GM21786 (cell line): ENCODE results near the gene DUSP14.

ENCODE experiments used
- ATAC-seq: cut with Tn5 transposase; IDR thresholded peaks from one replicate; pipeline ENCODE4 v1.9.1; 2021; ENCODE audit not compliant: unreplicated experiment

DUSP14 gene

DNA sequence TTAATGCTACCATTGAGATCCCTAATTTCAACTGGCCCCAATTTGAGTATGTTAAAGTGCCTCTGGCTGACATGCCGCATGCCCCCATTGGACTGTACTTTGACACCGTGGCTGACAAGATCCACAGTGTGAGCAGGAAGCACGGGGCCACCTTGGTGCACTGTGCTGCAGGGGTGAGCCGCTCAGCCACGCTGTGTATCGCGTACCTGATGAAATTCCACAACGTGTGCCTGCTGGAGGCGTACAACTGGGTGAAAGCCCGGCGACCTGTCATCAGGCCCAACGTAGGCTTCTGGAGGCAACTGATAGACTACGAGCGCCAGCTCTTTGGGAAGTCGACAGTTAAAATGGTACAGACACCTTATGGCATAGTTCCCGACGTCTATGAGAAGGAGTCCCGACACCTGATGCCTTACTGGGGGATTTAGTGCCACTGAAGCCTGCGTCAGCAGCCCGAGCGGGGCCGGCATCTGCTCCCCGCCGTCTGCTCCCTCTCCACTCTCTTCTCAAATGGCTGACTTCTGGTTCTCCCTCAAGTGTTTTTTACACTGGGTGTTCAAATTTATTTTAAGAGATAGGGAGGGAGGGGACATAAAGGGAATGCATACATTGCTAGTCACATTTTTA is 22.9 kb downstream of the DUSP14 start:
- no peak for ATAC-seq

DNA sequence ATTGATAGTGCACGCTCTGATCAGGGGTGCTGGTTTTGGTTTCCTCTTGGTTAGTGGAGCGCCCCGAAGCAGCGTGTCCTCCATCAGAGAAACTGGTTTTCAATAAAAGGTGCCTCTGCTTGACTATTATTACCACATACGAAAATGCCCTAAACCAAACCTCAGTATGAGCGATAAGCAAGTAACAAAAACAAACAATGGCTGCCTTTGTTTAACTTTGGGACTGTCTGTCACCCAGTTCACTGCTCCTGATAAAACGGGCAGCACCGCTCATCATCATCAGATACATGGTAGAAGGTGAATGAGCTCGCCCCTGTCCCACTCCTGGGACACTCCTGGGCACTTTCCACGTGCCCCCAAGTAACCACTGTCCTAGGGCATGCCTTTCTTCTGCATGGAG is 24.0 kb downstream of the DUSP14 start:
- ATAC-seq: no peak

DNA sequence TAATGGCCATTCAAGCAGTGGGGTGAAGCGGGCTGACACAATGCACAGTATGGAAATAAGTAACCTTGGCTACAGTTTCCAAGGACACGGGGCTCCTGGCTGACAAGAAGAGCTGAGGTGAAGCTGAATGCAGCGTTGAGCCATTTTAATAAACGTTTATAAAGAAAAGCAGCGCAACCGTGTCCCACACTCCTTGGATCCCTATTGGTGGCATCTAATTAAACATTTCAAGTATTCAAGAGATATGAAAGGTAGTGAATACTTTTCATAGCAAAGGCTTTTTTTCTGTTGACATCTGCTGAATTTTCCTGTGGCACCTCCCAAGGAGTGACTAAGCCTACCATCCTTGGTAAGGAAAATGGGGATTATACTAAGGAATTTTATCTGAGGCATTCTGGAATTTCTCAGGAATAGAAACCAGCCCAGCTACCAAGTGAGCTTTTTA is 26.5 kb downstream of the DUSP14 start:
- no peak for ATAC-seq

DNA sequence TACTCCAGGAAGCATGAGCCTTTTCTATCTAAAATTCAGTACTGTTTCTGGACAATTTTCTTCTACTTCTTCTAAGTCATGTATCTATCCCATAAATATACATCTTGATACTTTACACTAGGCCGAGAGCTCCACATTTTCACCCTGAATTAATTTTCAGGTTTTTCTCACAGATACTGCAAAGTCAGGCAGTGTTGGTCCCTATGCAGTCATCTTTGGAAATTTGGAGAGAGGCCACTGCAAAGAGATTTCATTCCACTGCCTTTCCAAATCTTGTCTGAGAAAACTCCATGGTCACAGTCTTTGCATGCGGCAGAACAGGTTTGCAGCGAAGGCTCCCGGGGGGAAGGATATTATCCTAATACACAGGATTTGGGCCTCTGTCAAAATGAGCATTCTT is 28.2 kb downstream of the DUSP14 start:
- ATAC-seq: no peak

DNA sequence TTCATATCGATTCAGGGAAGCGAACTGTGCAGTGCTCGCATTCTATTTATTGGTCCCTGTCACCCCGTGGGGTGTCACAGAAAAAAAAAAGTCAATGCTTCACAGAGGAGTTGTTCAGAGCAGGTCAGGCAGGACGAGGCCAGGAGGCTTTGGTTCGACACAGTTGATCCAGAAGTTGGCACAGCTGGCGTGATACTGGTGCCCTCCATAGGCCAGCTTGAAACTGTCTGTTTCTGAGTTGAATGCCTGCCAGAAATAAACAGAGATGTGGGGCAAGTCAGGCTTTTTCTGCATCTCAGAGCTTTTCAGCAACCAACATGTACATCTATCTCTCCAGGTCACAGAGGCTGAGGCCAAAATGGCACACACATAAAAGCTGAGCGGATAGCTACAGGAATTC is 29.1 kb downstream of the DUSP14 start:
- ATAC-seq: no peak

DNA sequence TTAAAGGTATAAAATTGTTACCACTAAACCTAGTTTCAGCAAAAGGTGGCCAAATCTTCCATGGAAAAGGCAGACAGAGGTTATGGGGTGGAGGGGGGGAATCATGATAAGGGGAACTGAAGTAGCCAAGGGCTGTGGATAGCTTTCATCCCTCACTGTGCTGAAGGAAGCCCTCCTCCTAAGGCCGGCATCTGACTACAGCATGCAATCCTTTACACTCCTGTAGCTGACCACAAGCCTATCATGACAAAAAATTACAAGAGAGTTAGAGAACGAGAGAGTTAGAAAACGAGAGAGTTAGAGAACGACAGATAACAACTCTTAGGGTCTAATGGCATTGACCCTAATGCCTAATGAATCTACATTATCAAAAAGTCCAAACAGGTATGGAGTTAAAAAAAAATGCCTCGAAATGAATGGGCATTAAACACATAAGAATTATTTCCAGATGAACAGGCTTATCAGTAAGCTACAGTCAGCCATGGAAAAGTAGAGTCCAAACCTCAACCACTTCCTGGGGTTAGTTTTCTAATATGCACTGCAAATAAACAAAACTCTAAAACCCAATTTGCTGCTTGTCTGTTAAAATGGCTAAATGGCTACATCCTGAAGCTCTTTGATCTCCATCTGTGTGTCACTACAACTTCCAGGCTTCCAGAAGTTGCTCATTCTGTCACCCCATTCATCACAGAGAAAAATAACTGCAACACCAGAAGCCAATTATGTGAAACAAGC is 29.7 kb downstream of the DUSP14 start:
- ATAC-seq: no peak

DNA sequence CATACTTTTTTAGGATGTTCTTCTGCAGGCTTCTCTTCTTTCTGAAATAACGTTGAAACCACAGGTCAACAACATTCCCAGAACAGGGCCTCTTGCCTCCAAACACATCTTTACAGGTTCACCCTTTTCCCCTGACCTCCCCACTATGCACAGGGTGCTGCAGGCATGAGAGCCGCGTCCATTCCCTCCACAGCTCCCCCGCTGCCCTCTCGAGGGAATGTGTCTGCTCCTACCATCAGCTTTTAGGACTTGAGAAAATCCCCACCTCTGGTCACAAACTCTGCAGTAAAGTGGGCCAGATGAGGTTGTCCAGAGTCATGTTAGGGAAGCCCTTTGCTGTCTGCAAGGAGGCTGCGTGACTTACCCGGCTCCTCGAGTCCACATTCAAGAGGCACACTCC is 30.5 kb downstream of the DUSP14 start:
- no peak for ATAC-seq

DNA sequence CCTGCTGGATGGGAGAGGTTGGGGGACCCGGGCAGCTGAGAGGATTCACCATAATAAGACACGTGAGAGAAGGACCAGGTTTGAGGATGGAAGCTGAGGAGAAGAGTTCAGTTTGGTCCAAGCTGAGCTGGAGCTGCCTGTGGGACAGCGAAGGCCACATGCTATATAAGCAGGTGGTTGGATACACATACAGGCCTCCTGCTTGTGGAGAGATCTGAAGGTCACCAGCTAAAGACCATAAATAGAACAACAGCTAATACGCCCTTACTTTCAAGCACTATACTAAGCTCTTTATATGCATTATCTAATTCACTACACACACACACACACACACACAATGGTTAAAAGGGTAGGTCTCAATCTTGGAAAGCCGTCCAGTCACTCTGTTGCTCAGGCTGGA is 32.1 kb downstream of the DUSP14 start:
- no peak for ATAC-seq

DNA sequence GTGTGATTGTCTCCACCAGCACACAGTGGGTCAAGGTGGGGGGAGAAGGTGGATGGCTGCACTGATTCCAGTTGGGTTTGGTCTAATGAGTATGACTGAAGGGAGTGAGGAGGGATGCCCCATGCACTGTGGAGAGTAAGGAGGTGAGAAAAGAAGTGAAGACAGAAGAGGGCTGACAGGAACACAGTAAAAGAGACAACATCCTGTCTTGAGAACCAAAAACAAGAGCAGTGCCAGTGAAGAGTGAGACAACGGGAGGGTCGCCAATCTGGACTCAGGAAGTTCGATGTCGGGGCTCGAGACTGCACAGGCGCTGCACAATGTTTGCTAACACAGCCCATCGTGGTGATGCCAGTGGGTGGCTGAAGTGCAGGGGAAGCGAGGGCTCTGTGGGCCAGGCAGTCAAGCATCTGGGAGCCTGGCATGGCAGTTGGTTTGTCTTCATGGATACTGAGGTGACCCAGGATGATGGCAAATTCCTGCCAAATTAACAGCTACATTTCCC is 34.1 kb downstream of the DUSP14 start:
- no peak for ATAC-seq

DNA sequence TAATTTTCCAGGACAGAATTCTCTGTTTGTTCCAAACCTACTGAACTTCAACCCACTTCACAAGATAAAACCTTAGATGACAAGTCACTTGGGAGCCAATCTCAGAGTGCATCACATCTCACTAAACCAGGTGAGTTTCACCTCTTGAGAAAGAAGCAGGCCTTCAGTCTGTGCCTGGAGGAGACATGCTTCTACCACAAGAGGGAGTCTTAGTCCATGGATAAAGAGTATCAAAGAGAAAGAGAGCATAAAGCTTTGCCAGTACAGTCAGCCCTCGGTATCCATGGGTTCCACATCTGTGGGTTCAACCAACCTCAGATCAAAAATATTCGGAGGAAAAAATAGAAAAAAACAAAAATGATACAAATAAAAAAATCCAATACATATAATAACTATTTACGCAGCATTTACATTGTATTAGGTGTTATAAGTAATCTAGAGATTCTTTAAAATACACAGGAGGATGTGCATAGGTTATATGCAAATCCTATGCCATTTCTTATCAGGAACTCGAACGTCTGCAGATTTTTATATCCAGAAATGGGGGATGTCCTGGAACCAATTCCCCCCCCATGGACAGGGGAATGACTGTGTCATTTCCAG is 37.7 kb downstream of the DUSP14 start:
- ATAC-seq: no peak

DNA sequence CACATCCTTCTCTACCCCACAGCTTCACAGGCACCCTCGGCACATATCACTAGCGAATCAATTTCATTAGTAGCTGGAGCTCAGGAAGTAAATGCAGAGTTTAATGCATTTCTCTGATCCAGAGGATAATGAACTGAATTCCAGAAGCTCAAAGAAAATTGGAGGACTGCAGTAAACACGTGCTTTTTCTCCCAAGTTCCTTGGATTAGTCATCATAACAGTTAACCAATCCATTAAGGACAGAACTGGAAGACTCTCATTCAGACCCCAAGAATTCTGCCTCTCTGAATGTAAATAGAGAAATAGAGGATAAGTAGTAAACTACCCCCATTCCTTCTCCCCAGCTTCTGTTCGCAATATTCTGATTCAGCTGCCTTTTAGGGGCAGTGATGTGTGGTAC is 40.7 kb downstream of the DUSP14 start:
- ATAC-seq: no peak

DNA sequence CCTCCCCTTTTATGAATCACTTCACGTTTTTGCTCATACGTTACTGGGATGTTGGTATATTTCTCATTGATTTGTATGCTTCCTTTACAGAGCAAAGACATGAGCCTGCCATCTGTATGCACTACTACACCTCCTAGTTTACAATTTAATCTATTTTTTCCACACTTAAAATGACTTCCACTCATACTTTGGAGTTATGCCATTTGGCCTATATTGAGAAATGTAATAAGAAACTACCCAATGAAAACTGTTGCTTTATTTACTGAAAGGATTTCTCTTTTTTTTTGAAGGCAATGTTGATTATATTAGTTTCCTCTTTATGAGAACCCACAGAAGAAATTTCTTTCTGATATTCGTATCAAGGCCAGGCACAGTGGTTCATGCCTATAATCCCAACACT is 43.1 kb downstream of the DUSP14 start:
- no peak for ATAC-seq

DNA sequence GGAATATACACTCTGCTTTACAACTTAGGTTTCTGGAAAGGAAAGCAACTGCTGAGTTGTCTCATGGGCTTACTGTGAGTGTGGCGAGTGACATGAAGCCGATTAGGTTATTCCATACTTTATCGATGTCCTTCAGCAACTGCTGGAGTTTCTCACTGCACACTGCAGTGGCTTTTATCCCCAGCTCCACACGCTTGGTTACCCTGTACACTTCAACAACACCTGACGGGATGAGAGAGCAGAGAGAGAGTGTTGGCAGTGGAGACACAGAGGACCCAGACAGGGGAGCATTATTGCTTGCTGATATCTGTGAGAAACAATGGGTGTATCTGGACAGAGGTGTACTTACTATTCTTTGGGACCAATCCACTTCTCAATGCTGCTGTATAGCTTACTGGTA is 46.2 kb downstream of the DUSP14 start:
- ATAC-seq: no peak

DNA sequence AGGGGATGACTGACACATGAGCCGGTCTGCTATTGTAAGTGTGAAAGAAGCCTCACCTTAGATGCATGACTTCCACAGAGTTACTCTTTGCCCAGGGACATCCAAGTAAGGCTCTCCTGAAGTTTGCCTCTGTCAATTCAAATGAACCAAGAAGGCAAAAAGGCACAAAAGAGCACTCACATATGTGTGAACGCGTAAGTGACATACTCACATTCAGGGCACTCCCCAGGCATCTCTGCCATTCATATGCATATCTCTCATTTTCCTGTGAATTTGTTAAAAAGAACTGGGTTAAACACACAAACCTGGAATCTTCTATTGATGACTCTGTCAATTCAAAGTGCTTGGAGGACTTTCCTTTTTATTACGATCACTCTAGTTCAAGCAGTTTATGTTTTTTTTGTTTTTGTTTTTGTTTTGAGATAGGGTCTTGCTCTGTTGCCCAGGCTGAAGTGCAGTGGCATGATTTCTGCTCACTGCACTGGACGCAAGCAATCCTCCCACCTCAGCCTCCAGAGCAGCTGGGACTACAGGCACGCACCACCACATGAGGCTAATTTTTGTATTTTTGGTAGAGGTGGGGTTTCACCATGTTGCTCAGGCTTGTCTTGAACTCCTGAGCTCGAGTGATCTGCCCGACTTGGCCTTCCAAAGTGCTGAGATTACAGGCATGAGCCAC is 49.4 kb downstream of the DUSP14 start:
- no peak for ATAC-seq

DNA sequence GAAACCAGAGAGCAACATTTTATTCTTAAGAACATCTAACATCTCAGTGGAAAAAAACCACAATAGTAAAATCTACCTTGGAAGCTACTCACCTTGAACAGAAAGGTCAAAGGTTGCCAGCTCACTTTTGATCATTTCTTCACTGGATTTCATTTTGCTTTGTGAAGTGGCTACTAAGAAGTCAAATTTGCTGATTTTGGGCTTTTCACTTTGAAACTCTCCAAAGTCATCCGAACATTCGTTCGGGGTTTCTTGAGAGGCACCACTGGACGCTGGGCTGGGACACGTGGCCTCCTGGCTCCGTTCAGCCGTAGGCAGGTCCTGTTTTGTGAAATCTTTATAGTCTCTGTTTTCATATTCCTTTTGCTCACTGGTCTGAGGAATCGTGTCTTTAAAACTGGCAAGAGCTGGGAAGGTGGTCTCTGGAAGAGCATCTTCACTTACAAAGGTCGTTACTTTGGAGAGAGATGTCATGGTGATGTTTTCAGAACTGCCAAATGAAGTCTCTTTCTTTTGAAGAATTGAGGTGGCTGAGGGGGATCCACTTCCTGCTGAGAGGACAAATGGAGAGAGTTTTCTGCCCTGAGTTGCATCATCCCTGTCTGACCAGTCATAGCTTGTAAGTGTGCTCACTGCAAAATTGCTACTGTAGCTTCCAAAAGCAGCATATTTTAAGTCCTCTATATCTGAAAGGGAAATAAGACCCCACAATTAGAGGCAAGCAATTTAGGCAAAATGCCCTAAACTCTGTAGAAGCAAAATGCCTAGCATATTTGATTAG is 52.4 kb downstream of the DUSP14 start:
- ATAC-seq: no peak

DNA sequence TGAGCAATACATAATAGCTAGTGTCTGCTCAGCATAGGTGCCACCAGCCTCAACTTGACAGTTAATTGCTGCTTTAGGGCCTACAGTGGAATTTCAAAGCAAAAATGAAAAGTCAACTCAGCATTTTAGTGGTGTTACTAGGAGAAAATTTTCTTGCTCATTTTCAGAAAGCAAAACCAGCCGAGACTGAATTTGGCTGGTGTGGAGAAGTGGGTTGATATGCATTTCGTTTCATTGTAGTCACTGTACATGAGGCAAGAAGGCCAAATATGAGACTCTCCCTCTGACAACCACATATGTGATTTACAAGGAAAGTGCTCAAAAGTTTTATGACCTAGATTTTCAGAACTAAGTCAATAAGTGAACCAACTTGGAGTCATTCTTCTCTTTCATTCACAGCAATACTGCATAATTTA is 54.0 kb downstream of the DUSP14 start:
- ATAC-seq: no peak

DNA sequence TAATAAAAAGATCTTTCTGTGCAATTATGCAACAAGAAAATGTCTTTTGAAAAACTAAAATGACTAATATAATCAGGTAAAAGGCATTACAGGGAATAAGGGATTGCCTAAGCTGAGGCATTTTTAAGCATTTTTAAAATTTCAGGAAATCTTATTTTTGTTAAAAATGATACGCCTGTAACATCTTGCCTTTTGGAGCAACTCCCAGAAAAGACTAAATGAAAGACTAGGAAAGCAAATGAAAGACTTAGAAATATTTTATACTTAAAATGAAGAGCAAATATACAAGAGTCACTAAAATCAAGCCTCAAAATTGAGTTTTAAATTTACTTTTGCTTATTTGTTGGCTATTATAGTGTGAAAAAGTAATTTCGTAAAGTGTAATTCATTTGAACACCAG is 55.8 kb downstream of the DUSP14 start:
- ATAC-seq: no peak

DNA sequence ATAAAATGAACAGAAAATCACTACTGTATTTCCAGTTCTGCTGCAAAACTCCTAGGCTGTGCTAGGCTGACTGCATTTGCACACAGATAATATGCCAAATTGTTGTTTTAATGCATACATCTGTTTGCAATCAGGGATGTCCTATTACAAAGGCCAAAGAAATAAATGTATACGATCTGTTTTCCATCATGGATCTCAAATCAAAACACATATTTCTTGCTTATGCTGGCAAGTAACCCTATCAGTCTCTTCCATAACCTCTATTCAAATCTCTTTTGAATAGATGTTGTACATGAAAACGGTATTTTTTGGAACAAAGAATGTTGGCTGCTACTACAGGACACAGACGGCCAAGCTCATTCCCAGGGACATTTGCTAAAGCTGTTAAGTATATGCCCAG is 56.6 kb downstream of the DUSP14 start:
- ATAC-seq: no peak

DNA sequence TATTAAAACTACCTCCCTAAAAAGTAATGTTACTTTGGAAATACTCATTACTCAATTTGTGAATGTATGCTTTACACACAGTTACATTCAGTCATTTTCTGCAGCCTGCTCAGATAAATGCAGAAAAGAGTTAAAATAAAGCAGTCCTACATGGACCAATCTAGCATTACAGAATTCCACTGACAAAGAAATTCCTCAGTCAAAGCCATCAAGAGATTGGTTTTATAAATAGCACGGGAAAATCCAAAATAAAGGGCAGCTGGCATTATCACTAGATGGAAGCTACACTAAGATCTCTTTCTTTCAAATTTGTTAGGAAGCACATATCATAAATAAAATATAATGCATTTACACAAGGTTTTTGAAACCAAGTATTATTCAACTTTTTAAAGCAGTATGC is 58.3 kb downstream of the DUSP14 start:
- ATAC-seq: no peak

DNA sequence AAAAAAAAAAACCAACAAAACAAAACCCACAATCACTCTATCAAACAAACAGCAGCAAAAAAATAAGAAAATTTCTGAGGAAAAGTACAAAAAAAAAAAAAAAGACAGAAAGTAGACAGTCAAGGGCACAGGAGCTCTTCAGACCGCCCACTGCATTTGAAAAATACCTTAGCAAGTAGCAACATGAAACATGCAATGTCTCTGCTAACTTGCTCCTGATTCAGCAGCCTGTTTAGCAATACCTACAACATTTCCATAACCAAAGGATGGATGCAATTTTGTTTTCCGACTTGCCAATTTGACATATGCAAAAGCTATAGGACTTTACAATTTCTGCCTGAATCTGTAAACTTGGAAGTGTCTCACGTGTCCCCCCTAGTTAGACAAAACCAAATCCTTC is 62.1 kb downstream of the DUSP14 start:
- no peak for ATAC-seq

DNA sequence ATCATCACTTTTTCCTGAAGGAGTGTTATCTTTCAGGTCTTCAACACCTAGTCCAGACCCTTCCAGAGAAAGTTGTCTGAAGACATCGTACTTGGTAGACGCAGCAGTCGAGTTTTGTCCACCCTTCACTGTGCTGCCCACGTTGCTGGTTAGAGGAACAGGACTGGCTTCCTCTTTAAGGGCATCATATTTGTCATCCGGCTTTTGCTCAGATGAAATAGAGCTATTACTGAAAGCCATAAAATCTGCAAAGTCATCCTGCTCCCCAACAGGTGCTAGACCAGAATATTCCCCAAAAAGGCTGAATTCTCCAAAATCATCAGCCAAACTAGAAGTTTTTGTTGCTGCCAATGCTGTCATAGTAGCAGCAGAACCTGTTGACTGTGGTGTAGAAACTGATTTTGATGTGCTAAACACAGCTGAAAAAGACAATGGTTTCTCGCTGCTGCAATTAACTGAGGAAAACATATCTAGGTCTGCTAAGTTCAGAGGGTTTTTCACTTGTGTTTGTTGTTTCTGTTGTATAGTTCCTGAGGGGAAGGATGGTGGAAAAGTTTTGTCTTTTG is 63.8 kb downstream of the DUSP14 start:
- no peak for ATAC-seq
